K562 (cell line): ENCODE measurements around the gene POLR1A. TPM values are rescaled to one million over a fixed set of nuclear protein-coding genes. Genes with fewer than 3 reads are reported as not detected.

Source experiments
- ATAC-seq: fragments of 200-7000 bp; cut with Tn5 transposase; 3 replicates; pipeline ENCODE4 v1.9.1; 2020; ENCODE audit warnings: moderate library complexity
- BruUV-seq: library from RNA; stranded (reverse); fragments of 400-500 nt; replicated peaks from 2 replicates; lab custom pipeline; 2021; lab: Mats Ljungman, UMichigan
- CTCF ChIA-PET: fragments of 300-600 bp; formaldehyde crosslinking; extraction: SDS; loops from one replicate; lab custom pipeline; 2021; ENCODE audit warnings: low intra/inter-chr PET ratio; lab: Yijun Ruan, JAX
- POLR2A ChIA-PET: fragments of 300-600, 350-650 bp; sonication (Branson Sonifier 250); formaldehyde crosslinking; extraction: SDS; loops from one replicate; lab custom pipeline; 2021; ENCODE audit warnings: antibody characterized with exemption, inconsistent platforms; lab: Yijun Ruan, JAX
- DNase-seq, 4 experiments: peaks; one replicate each; pipeline versions ENCODE4 v3.0.0 to v3.0.0-alpha.2; 2011 to 2018; ENCODE audit warnings: low spot score in 3 of 4, mixed read lengths in 3 of 4; ENCODE audit errors: extremely low read depth in 1 of 4
- FAIRE-seq: peaks from 2 replicates; lab custom pipeline; 2011; peaks lifted over from hg19 to GRCh38; lab: Jason Lieb, UNC
- H2AFZ ChIP-seq: 2 replicates; pipeline ENCODE4 v1.6.0; 2011; ENCODE audit warnings: low read depth, low read length, control low read depth, inconsistent platforms
- H3K27ac ChIP-seq: fragments of 200-600 bp; 3 replicates; pipeline ENCODE4 v1.8.0; 2011; ENCODE audit warnings: low read depth, mild to moderate bottlenecking, control low read depth, inconsistent platforms, low read length, moderate library complexity, mixed read lengths; ENCODE audit errors: extremely low read depth
- H3K27me3 ChIP-seq, 2 experiments: fragments of 300-600 bp in 1 of 2; 2 replicates in 1 of 2; 3 replicates in 1 of 2; pipeline versions ENCODE4 v1.6.0 to v1.8.0; 2011; ENCODE audit warnings: inconsistent platforms in 2 of 2, low read length in 2 of 2, mild to moderate bottlenecking in 1 of 2, mixed read lengths in 1 of 2, moderate library complexity in 1 of 2; ENCODE audit not compliant: control insufficient read depth in 2 of 2, insufficient read depth in 2 of 2
- H3K36me3 ChIP-seq: fragments of 300-600 bp; 3 replicates; pipeline ENCODE4 v1.8.0; 2011; ENCODE audit warnings: mild to moderate bottlenecking, low read length, inconsistent platforms; ENCODE audit not compliant: control insufficient read depth, insufficient read depth
- H3K4me1 ChIP-seq, 2 experiments: fragments of 200-600 bp in 1 of 2; replicated peaks in 1 of 2; 2 replicates in 1 of 2; 3 replicates in 1 of 2; pipeline versions ENCODE4 v1.5.1 to v1.8.0; 2011; ENCODE audit warnings: inconsistent platforms in 2 of 2, low read length in 2 of 2, mild to moderate bottlenecking in 1 of 2, mixed read lengths in 1 of 2, moderate library complexity in 1 of 2; ENCODE audit not compliant: control insufficient read depth in 2 of 2, insufficient read depth in 2 of 2
- H3K4me2 ChIP-seq: 2 replicates; pipeline ENCODE4 v1.6.1; 2011; ENCODE audit warnings: low read length, control low read depth, inconsistent platforms, mixed read lengths; ENCODE audit not compliant: insufficient read depth
- H3K4me3 ChIP-seq: fragments of 200-600 bp; sonication (generic), shearing (Covaris generic); 2 replicates; pipeline ENCODE4 v1.5.1; 2016; ENCODE audit warnings: control low read depth, inconsistent platforms
- H3K79me2 ChIP-seq: fragments of 200-600 bp; 3 replicates; pipeline ENCODE4 v1.8.0; 2011; ENCODE audit warnings: low read length, inconsistent platforms; ENCODE audit not compliant: control insufficient read depth, insufficient read depth
- H3K9ac ChIP-seq, 2 experiments: 2 replicates each; pipeline versions ENCODE4 v1.6.0 to v1.6.1; 2011; ENCODE audit warnings: low read depth in 2 of 2, low read length in 2 of 2, control low read depth in 1 of 2, inconsistent platforms in 1 of 2, mild to moderate bottlenecking in 1 of 2, mixed read lengths in 1 of 2; ENCODE audit not compliant: insufficient read depth in 1 of 2
- H3K9me1 ChIP-seq: one replicate; pipeline ENCODE4 v1.6.0; 2011; ENCODE audit warnings: inconsistent platforms, mild to moderate bottlenecking, low read length, moderate library complexity; ENCODE audit not compliant: control insufficient read depth, insufficient read depth
- H3K9me3 ChIP-seq: replicated peaks from 2 replicates; pipeline ENCODE4 v1.5.1; 2011; ENCODE audit warnings: low read depth, low read length, inconsistent platforms; ENCODE audit not compliant: control insufficient read depth, insufficient read depth
- H4K20me1 ChIP-seq: replicated peaks from 2 replicates; pipeline ENCODE4 v1.6.1; 2011; ENCODE audit warnings: low read length, inconsistent platforms, mixed read lengths; ENCODE audit not compliant: control insufficient read depth, insufficient read depth
- DNMT1 ChIP-seq: fragments of 450-650 bp; IDR thresholded peaks from 2 replicates; pipeline ENCODE4 v1.6.1; 2016; ENCODE audit warnings: antibody characterized with exemption, mild to moderate bottlenecking
- HEY1 ChIP-seq: fragments of 250-450 bp; sonication (Bioruptor Pico); IDR thresholded peaks from 2 replicates; pipeline ENCODE4 v1.5.0; 2020; ENCODE audit warnings: mild to moderate bottlenecking, moderate library complexity, borderline replicate concordance
- KHSRP ChIP-seq: fragments of 450-650 bp; IDR thresholded peaks from 2 replicates; pipeline ENCODE4 v1.6.1; 2017
- MIER1 ChIP-seq: fragments of 450-650 bp; IDR thresholded peaks from 2 replicates; pipeline ENCODE4 v1.6.1; 2016; ENCODE audit warnings: antibody characterized with exemption, mild to moderate bottlenecking, low read depth
- RBFOX2 ChIP-seq: fragments of 200-400 bp; formaldehyde crosslinking; IDR thresholded peaks from 2 replicates; pipeline ENCODE4 v1.6.1; 2017; ENCODE audit warnings: low read depth, mild to moderate bottlenecking, low read length, moderate library complexity
- SUPT5H ChIP-seq: fragments of 450-650 bp; IDR thresholded peaks from 2 replicates; pipeline ENCODE4 v1.6.1; 2016
- THRAP3 ChIP-seq: fragments of 450-650 bp; IDR thresholded peaks from 2 replicates; pipeline ENCODE4 v1.6.1; 2016; ENCODE audit warnings: mild to moderate bottlenecking, inconsistent platforms, borderline replicate concordance
- ZBTB8A ChIP-seq: fragments of 450-650 bp; IDR thresholded peaks from 2 replicates; pipeline ENCODE4 v1.6.1; 2018; ENCODE audit warnings: mild to moderate bottlenecking, moderate library complexity; ENCODE audit not compliant: partially characterized antibody
- WGBS: fragments of 100-300 bp; shearing (Covaris generic); methylation state at CpG from one replicate; pipeline ENCODE4 v1.1.6; 2016; ENCODE audit warnings: low coverage, mixed read lengths; ENCODE audit not compliant: insufficient coverage; ENCODE audit errors: missing lambda C conversion rate; 5-methylcytosine and 5-hydroxymethylcytosine counted together
- in situ Hi-C: fragments of 300-500 bp; cut with MboI; formaldehyde crosslinking; loops from 4 replicates; pipeline ENCODE4 v1.15.0; 2018; ENCODE audit warnings: inconsistent platforms, mixed read lengths
- intact Hi-C: fragments of 100-400 bp; cut with micrococcal nuclease; formaldehyde crosslinking; loops from 2 replicates; pipeline ENCODE4 v1.14.2; 2022
- polyA plus RNA-seq, 8 experiments: library from polyadenylated mRNA; depleted of rRNA in 4 of 8; stranded (reverse) in 5 of 8; unstranded in 3 of 8; fragments of >200 nt; fragmentation: Nextera tagmentation in 2 of 8; fragmentation: Illumina TruSeq in 1 of 8; extraction: Ambion mirVana in 2 of 8; extraction: Trizol in 1 of 8; gene quantifications; 2 replicates each; pipeline versions ENCODE4 v1.2.1 to v1.2.3, GENCODE V29; 2011 to 2014; ENCODE audit warnings: inconsistent platforms in 1 of 8, missing spikeins in 1 of 8
- total RNA-seq, 7 experiments: library from RNA; depleted of rRNA in 6 of 7; stranded (reverse); fragments of >200 nt in 6 of 7; fragmentation: Illumina TruSeq in 2 of 7; extraction: Trizol in 2 of 7; gene quantifications; 2 replicates each; pipeline versions ENCODE4 v1.2.1 to v1.2.3, GENCODE V29; 2011 to 2021; ENCODE audit warnings: low replicate concordance in 1 of 7
- TF ChIP-seq, protein P1 (sequence below): sonication (generic); formaldehyde crosslinking; IDR thresholded peaks from 2 replicates; pipeline ENCODE4 v1.4.0; 2020; ENCODE audit warnings: mild to moderate bottlenecking, missing genetic modification reagents
- TF ChIP-seq, protein P2 (sequence below): IDR thresholded peaks from 2 replicates; pipeline ENCODE4 v1.6.1; 2014; ENCODE audit warnings: antibody characterized with exemption
- TF ChIP-seq, protein P3 (sequence below): sonication (generic); formaldehyde crosslinking; IDR thresholded peaks from 2 replicates; pipeline ENCODE4 v1.8.1; 2023; ENCODE audit warnings: missing genetic modification reagents, mild to moderate bottlenecking, borderline replicate concordance
- TF ChIP-seq, protein P4 (sequence below): fragments of 450-650 bp; formaldehyde crosslinking; conservative IDR thresholded peaks from 2 replicates; pipeline ENCODE4 v1.4.0; 2022; ENCODE audit warnings: mild to moderate bottlenecking, missing genetic modification characterization

Gene POLR1A
- total and polyA plus RNA-seq, 9 of the 15 experiments (the other 6 are each of a cell fraction or from before 2014, with no cell fraction given) = 3.0 to 72.1 (median 21.8) TPM

DNA sequence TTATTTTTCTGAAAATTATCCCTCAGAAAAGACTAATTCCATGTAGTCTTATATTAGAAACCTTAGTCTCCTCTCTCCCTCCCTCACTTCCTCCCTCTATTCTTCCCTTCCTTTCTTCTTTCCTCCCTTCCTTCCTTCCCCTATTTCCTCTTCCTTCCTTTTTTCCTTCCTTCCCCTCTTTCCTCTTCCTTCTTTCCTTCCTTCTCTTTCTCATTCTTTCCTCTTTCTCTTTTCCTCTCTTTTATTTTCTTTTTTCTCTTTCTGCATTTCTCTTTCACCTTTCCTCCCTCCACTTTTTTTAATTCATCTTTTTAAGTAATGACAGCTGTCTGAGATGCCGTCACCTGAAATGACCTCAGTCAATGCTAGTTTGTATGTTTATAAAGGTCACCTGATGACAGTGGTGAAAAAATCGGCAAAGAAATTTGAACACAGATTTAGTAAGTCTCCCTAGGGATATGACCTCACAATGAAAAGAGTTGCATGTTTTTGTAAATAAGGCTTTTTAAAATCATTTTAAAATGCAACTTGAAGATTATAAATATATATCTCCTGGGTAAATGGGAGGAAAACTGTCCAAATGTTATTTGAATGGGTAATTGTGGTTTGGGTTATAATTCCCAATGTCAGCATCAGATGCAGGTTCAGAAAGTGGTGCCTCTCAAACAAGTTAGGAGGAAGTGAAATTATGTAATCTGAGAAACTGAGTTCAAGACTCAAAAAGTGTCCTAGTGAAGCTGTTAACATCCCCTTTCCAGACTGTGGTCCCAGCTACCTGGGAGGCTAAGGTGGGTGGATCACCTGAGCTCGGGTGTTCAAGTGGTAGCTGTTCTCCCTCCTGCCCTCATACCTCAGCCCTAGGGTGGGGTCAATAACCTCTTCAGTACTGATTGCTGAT, 126.6 kb downstream of the POLR1A start:
- WGBS = 30% methylated on average over 3 of the region's 3 CpGs
- DNase-seq (no peak), ATAC-seq (no peak), FAIRE-seq (no peak)
- Histone ChIP-seq H2AFZ (no peak overlapping the region), H3K4me2 (no peak overlapping the region), H3K9me1 (no peaks in the 10 kb centered on the region), H3K36me3 (no peaks in the 10 kb centered on the region), H3K27ac (no peak overlapping the region), H3K4me3 (no peak overlapping the region), H3K79me2 (no peaks in the 10 kb centered on the region), H4K20me1 (no peaks in the 10 kb centered on the region), H3K27me3 (no peaks in the 10 kb centered on the region), H3K4me1 (peaks cover 0 to 3% of the 10 kb centered on the region in 2 experiments; a peak in 2 of 5 replicates), H3K9ac (no peak overlapping the region), H3K9me3 (no peaks in the 10 kb centered on the region)
- intact Hi-C loops (no loop called here), in situ Hi-C loops (no loop called here)
- ChIA-PET POLR2A (interaction anchor here (0.6 to 1.4 kb wide), 2 partner anchors 11 to 16 kb away, joined by 4 to 5 read pairs; no protein-coding TSS in a partner anchor), CTCF (no interaction called here)
- no TSS peak for BruUV-seq
- TF ChIP-seq, protein P1, sequence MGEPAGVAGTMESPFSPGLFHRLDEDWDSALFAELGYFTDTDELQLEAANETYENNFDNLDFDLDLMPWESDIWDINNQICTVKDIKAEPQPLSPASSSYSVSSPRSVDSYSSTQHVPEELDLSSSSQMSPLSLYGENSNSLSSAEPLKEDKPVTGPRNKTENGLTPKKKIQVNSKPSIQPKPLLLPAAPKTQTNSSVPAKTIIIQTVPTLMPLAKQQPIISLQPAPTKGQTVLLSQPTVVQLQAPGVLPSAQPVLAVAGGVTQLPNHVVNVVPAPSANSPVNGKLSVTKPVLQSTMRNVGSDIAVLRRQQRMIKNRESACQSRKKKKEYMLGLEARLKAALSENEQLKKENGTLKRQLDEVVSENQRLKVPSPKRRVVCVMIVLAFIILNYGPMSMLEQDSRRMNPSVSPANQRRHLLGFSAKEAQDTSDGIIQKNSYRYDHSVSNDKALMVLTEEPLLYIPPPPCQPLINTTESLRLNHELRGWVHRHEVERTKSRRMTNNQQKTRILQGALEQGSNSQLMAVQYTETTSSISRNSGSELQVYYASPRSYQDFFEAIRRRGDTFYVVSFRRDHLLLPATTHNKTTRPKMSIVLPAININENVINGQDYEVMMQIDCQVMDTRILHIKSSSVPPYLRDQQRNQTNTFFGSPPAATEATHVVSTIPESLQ (CRISPR knock-in tag) = no peak
- TF ChIP-seq HEY1 (CRISPR knock-in tag) = no peak
- no peak for TF ChIP-seq ZBTB8A
- TF ChIP-seq RBFOX2 = no peak
- TF ChIP-seq KHSRP = no peak
- TF ChIP-seq SUPT5H = no peak
- TF ChIP-seq, protein P2, sequence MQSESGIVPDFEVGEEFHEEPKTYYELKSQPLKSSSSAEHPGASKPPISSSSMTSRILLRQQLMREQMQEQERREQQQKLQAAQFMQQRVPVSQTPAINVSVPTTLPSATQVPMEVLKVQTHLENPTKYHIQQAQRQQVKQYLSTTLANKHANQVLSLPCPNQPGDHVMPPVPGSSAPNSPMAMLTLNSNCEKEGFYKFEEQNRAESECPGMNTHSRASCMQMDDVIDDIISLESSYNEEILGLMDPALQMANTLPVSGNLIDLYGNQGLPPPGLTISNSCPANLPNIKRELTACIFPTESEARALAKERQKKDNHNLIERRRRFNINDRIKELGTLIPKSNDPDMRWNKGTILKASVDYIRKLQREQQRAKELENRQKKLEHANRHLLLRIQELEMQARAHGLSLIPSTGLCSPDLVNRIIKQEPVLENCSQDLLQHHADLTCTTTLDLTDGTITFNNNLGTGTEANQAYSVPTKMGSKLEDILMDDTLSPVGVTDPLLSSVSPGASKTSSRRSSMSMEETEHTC = no peak
- TF ChIP-seq DNMT1 = no peak
- no peak for TF ChIP-seq MIER1
- TF ChIP-seq, protein P3, sequence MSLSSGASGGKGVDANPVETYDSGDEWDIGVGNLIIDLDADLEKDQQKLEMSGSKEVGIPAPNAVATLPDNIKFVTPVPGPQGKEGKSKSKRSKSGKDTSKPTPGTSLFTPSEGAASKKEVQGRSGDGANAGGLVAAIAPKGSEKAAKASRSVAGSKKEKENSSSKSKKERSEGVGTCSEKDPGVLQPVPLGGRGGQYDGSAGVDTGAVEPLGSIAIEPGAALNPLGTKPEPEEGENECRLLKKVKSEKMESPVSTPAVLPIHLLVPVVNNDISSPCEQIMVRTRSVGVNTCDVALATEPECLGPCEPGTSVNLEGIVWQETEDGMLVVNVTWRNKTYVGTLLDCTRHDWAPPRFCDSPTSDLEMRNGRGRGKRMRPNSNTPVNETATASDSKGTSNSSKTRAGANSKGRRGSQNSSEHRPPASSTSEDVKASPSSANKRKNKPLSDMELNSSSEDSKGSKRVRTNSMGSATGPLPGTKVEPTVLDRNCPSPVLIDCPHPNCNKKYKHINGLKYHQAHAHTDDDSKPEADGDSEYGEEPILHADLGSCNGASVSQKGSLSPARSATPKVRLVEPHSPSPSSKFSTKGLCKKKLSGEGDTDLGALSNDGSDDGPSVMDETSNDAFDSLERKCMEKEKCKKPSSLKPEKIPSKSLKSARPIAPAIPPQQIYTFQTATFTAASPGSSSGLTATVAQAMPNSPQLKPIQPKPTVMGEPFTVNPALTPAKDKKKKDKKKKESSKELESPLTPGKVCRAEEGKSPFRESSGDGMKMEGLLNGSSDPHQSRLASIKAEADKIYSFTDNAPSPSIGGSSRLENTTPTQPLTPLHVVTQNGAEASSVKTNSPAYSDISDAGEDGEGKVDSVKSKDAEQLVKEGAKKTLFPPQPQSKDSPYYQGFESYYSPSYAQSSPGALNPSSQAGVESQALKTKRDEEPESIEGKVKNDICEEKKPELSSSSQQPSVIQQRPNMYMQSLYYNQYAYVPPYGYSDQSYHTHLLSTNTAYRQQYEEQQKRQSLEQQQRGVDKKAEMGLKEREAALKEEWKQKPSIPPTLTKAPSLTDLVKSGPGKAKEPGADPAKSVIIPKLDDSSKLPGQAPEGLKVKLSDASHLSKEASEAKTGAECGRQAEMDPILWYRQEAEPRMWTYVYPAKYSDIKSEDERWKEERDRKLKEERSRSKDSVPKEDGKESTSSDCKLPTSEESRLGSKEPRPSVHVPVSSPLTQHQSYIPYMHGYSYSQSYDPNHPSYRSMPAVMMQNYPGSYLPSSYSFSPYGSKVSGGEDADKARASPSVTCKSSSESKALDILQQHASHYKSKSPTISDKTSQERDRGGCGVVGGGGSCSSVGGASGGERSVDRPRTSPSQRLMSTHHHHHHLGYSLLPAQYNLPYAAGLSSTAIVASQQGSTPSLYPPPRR (CRISPR knock-in tag) = no peak
- TF ChIP-seq, protein P4, sequence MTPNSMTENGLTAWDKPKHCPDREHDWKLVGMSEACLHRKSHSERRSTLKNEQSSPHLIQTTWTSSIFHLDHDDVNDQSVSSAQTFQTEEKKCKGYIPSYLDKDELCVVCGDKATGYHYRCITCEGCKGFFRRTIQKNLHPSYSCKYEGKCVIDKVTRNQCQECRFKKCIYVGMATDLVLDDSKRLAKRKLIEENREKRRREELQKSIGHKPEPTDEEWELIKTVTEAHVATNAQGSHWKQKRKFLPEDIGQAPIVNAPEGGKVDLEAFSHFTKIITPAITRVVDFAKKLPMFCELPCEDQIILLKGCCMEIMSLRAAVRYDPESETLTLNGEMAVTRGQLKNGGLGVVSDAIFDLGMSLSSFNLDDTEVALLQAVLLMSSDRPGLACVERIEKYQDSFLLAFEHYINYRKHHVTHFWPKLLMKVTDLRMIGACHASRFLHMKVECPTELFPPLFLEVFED (CRISPR knock-in tag) = peak; percentile 75; the same call in 1 of the 2 replicates
- TF ChIP-seq THRAP3 = no peak
